IPS DF 4.7 (cell line): Measurements from ENCODE around the gene BTBD9.

Experiments used
- DNase-seq: peaks from one replicate; pipeline ENCODE4 v3.0.0-alpha.2; 2013; ENCODE audit warnings: low spot score; ENCODE audit errors: extremely low read depth

Gene BTBD9

DNA sequence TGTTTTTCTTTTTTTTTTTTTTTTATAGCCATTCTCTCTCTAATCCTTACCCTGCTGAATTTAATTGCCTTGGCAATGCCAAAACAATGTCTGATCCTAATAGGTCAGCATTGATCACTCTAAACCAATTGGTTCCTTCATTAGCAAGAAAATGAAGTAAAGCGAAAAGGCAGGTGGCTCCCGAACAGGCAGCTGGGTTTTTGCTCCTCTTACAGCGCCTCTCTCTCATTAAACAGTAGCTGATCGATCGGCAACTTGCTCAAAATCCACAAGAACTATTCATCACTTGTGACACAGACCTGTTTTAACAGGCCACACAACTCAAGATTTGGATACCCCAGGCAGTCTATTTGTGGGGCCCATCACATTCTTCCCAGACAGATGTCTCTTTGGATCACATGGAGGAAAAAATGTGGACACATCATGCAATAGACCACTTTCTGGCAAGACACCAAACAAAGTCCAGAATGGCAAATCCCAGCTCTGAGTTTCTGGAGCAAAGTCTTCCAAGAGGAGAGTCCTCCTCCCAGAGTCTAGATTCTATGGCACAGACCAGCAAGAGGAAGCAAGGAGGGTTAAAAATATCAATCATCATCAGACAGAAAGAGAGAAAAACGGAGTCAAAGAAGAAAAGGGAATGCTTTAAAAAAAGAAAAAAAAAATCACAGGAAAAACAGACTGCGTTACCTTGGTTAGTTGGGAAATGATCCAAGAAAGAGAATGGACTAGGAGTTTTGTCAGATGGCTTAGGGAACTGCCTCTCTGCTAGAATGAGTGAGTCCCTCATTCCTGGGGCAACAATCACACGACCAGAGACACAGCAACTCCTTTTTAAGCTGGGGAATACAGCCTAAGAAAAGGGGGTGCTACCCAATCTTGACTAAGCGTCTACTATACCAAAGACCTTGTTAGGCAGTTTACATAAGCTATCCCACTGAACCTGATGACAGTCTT lies 247.8 kb downstream of the BTBD9 start:
- no peak for DNase-seq

DNA sequence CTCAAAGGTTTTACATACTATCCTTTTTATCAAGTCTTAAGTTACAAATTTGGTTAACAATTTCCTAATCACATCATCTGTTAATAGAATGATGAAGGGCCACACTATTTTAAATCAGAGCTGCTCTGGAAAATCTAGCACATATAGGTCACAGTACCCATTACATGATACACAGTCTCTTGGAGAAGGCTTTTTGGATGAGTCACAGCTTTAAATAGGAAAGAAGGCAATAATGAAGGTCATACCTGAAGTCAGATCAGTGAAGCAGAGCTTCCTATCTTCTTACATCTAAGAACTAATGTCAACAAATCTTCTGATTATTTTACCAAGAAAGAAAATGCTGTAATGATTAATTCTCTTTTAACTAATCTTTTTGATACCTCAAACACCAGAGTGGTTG lies 248.5 kb downstream of the BTBD9 start:
- no peak for DNase-seq

DNA sequence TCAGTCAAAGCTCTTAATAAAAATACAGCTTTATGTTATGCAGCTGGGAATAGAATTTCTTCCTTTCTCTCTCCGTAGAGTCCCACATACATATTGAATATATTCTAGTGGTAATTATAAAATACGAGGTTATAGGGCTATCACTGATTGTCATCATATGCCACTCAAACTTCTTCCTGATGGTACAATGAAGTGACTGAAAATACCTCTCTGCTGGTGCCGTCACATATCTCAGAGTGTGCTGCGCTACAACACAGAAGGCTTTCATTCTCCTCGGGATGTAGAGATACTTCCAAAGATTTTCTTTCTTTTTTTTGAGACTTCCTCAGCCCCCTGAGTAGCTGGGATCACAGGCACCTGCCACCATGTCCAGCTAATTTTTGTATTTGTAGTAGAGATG lies 249.9 kb downstream of the BTBD9 start:
- no peak for DNase-seq

DNA sequence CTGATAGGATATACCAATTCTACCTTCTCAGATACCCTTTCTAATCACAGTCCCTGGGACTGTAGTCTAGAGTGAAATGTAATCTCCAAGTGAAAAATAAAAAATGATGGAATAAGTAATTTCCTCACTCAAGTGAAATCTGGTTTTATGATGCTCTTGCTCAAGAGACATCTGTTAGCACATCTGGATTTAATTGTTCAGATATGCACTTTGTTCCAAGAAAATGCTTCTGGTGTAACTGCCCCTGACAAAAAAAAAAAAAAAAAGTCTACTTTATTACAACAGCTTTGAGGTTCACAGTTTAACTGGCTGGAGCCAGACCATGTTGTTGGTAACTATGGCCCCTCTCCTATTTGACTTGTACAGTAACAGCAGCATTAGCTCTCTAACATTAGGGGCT lies 251.8 kb downstream of the BTBD9 start:
- no peak for DNase-seq

DNA sequence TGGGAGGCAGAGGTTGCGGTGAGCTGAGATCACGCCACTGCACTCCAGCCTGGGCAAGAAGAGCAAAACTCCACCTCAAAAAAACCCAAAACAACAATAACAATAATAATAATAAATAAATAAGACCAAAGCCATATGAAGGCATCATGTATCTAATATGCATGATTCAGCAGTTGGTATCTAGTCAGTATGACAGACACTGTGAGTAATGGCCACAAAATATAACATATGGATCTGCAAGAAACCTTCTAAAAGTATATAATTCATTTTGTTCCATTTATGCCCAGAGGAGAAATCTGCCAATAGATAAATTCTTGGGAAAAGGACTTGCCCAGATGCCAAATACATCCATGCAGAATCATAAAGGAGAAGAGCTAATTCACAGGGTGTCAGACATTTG lies 252.3 kb downstream of the BTBD9 start:
- no peak for DNase-seq

DNA sequence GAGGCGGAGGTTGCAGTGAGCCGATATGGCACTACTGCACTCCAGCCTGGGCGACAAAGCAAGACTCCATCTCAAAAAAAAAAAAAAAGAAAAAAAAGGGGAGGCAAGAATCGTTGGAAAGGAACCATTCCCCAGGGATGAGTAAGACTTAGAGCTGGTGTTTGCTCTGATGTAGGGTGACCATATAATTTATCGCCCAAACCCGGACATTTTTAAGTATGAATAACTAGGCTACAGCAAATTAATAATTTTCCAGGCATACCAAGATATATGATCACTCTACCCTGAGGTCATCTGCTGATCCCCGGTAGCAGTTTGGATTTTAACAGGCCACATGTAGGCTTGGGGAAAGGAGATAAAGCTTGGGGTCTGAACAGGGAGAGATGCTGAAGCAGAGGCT lies 260.9 kb downstream of the BTBD9 start:
- DNase-seq = no peak

DNA sequence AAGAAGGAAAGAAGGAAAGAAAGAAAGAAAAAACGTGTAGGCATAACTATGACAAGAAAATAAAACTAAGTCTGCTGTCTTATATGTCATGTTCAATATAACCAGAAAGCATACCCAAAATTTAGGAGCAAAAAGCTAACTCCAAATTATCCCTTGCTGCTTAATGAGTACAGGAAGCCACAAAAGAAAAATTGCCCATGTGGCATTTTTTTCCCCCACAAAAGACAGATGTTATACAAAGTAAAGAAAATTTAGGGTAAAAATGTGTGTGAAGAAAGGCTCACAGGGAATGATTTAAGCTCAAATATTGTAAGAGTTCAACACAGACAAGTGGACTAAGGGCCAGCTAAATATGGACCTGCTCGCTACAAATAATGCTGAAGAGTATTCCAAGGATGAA lies 263.8 kb downstream of the BTBD9 start:
- no peak for DNase-seq

DNA sequence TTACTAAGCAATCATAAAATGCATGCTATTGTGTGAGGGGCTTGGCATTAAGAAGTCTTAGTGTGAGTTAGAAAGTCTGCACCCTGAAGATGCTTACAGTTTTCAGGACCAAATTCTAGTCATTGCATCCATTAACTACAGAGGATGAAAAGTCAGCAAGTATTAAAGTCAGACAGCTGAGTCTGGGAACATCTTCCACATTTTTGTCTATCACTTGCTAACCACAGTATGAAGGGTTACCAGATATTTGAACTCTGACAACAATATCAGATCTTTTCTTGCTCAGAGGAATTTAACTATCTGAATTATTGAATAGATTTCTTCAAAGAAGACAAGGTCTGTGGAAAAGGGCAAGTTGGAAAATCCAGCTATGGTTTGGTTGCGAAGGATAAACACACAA lies 264.4 kb downstream of the BTBD9 start:
- DNase-seq = no peak

DNA sequence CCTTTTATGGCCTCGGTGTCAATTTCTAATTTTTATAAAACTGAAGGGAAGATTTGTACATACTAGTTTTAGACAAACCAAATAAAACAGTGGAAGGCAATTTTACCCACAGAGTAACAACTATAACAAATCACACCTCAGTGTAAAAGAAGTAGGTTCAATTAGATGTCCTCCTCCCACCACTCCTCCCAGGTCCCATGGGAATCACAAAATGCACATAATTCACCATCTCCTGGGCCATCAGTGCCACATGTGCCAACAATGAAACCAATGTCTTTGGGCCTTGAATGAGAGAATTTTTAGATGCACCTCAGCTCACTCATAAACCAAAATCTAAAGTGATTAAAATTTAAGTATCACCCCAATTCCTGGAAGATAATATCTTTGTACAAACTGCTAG lies 267.8 kb downstream of the BTBD9 start:
- DNase-seq = no peak

DNA sequence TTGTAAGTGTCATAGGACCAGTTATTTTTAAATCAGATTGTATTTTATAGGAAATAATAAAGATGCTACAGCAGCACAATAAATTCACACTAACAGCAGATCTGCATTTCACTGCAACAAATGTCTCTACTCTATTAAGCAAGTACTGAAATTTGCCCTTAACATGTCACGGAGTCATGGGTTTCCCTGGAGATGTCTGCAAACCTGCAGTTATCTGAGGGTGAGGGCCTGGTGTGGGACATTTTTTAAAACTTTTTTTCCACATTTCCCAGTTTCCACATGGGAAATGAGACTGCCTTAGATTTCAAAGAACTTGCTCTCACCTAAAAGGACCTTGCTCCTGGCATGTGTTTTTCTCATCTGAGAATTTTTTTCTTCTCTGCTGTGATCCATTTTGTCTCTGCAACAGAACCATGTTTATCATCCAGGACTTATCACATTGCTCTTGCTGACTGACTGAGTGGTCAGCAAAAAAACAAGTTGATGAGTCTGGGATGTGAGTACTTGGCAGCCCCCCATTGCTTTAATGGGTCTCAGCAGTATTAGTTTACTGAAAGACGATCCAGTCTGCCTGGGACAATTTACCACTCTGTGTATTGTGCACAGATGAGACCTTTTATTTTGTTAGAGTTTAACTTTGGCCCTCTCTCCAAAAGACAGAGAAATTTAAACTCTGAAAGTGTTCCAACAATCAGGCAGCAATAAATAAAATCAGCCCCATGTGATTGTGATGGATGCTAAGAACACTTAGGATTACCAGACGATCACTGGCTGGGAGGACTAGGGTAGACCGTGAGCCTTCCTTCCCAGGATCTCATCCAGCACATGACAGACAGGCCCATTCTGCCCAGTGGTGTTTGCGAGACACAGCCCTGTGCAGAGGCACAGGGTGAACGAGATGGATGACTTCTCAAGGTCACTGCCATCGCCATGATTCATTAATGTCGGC lies 268.8 kb downstream of the BTBD9 start:
- no peak for DNase-seq

DNA sequence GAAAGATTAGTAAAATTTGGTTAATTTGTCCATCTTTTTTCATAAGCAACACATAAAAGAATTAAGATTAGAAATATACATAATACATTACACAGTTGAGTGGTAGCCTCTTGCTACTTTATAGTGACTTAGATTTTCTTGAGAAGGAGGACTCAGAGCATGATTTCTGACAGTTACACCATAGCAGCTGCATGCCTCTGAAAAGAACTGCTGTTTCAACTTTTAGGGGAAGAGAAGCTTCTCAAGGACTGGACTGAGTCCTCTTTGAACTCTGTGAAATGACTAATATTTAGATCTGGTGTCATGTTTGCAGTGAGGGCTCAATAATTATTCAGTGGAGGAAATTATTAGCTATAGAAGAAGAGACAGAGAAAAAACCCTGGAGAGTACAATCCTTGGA lies 272.5 kb downstream of the BTBD9 start:
- no peak for DNase-seq

DNA sequence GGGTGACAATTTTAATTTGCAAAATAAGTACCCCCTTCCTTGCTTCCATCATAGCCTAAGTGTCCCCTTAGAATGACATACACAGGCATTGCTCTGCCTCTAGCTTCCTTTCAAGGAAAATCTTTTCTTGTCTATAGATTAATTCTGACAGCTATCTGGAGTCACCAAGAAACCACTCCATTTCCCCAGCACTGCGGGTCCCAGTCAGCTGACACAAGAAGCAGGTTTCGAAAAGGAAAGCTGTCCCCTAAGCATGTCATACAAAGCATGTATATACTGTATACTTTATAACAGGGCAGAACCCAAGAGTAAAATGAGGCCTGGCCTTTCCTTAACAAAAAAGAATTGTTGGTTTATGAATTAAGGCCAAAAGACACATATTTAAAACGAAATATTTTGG lies 273.5 kb downstream of the BTBD9 start:
- no peak for DNase-seq

DNA sequence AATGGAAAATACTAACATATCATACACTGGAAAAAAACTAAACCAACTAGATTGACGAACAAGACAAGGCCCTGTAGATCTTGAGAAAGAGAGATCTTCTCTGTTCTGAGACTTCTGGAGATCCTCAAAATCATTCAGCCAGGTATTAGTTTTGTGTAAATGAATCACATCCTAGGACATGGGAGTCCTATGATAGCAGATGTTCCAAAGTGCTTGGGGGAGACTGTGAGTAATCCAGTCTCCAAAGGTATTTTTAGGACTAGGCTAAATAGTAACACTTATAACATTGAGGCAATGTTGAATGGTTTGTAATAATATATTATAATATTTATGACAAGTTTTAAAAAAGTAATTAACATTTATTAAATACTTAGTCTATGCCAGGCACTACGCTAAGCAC lies 275.0 kb downstream of the BTBD9 start:
- no peak for DNase-seq

DNA sequence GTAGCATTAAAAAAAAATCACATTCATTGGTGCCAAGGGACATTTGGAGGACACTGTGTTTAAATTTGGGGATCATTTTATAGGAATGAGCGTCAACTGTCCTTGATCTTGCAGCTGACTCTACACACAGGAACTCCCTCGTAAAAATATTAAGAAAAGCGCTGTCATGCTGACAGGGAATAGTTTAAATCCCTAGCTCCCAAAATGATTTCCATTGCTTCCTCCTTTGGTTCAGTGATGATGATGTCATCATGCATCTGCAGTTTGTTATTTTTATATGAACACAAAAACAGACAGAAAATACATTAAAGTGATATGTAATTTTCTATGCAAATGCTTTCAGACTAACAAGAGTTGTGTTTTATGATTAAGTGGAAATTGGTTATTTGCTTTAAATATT lies 275.6 kb downstream of the BTBD9 start:
- no peak for DNase-seq

DNA sequence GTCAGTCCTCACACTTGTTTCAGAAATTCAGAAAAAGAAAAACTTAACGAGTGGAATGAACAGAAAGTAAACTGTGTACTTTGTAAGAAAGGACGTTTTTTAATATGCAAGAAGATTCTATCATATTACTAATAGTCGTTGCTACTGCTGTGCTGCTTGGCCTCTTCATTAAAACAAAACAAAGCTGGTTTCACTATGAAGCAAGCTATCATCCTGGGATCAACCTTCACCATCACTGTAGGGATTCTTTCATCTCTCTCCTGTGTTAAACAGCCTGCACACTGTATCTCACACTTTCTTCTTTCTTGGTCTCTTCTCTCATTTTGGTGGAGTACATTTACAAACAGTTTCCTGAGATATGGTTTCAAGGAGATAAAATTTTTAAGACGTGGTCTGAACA lies 284.2 kb downstream of the BTBD9 start:
- no peak for DNase-seq

DNA sequence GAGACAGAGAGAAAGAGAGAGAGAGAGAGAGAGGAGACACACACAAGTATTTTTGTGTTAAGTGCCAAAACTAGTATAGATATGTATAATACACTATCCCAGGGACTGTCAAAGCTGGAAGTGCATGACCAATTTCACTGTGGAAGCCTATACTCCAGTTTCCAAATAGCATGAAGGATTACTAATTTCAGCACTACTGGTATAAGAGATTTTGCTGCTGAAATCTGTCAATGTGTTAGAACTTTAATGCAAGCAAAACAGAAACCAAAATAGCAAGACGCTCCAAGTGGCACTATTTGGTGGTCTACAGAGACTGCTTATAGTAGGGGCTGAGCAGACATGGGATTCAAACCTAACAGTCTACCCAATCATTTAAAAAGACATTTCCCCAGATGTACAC lies 284.8 kb downstream of the BTBD9 start:
- DNase-seq = no peak

DNA sequence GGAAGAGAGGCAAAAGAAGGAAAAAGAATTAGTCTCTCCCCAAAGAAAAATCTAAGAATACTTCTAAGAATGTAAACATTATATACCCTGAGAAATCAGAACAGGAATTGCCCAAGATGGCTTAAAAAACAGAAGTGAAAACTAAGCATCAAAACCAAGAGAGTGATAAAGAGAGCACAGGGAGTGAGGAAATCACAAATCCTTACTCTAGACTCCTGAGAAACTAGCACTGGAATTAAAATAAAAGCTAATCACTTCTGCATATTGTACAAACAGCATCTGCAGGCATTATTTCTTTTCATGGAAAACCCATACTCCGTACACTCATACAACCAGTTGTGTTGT lies 285.7 kb downstream of the BTBD9 start:
- DNase-seq = no peak

DNA sequence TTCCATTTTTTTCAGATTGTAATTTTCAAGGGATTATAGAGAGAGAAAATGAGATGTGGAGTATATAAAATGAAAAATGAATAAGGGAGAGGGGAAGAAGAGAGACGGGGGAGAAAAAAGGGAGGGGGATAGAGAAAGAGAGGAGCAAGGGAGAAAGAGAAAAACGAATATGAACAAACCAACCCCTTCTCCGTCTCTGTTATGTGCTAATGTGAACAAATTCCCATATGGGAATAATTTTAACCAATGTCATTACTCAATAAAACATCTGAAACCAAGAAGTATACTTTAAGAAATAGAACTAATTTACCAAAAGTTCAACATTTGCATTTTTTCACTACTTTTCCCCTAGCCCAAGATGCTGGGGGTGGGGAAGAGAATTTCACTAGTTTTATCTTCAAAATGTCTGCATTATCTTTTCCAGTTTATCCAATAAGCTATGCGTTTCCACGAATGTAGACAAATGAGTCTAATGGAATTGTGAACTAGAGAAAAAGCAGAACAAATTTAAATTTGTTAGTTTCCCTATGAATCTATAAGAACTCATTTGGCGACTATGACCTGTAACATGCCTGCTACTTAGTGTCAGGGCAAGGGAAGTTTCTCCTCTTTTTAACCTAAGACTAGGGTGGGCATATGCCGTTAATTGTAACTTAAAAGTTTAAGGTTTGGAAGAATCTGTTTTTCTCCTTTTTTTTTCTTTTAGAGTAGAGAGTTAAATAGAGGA lies 286.3 kb downstream of the BTBD9 start:
- no peak for DNase-seq

DNA sequence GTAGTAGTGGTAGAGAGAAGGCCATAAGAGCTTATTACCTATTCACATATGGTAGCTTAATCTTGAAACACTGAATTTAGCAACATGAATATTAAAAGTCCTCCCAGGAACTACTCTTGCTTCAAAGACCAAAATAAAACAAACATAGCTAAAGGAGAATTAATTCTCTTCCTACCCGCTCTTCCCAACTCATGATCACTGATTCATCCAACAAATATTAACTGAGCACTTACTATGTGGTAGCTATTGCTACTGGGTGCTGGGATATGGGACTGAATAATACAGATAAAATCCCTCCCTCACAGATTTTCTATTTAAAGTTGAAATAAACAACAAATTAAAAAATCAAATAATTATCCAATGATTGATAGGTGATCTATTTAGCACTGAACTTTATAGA lies 287.1 kb downstream of the BTBD9 start:
- DNase-seq = no peak

DNA sequence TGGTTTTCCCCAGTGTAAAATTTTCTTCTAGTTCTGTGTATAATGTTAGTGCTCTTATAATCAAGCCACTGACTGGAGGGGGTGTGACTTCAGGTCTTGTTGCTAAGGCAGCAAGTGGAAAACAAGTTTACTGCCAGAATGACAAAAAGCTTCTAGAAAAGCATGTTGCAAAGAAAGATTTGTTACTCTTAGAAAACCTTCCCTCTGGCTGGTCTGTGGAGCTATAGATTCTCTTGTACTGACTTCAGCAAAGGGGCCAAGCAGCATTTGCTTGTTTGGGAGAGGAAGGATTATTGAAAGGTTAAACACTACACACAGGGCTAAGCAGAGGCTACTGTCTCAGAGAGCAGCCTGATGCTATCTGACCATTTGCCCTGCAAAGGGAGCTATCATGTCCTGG lies 288.8 kb downstream of the BTBD9 start:
- DNase-seq = no peak

DNA sequence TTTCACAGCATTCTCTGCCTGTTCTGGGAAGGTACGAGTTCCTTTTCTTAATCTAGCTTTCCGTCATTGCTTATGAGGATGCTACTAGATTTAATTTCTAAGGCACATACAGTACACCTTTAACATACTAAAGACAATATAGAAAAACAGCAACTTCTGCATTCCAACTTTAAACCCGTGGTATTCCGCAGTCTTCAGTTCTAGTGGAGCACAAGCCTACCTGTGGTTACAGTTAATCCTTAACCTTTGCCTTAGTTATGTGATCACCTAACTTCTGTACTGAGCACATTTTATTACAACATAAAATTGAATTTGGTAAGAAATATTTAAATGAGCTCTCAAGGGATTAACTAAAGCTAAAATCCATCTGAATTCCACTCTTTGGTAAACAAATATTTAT lies 289.5 kb downstream of the BTBD9 start:
- no peak for DNase-seq

DNA sequence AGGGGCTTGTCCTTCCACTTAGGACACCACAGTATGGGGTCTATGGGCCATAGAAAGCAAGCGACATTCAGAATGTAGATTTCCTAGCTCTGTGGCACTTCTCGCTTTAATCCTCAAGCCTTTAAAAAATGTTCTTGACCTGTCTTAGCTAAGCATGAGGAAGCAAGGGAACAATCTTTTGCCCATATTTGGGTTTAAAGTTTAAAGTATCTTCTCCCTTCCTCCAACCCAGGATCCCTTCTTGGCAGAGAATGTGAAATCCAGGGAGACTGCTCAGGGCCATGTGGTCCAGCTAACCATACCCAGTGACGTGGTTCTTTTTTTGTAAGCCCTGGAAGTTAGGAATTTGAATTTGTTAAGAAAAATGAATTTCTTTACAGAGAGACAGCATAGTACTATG lies 289.9 kb downstream of the BTBD9 start:
- no peak for DNase-seq
